Activated T-cell treated with anti-CD3 and anti-CD28 coated beads, Interleukin-2, amount 50 U/mL, for 72 hours (primary cell): ENCODE results near the gene GABARAP. TPM values are rescaled to one million over a fixed set of nuclear protein-coding genes. Genes with fewer than 3 reads are reported as not detected.

ENCODE experiments used
- ATAC-seq, 2 donors: fragments of 150-1000 bp; cut with Tn5 transposase; replicated peaks in 1 of 2; 2 replicates each; pipeline ENCODE4 v1.10.0; 2021; ENCODE audit warnings: moderate library complexity in 2 of 2, mild to moderate bottlenecking in 1 of 2
- DNase-seq, 2 donors: peaks; one replicate each; pipeline ENCODE4 v3.0.0; 2021 to 2022; ENCODE audit warnings: mixed read lengths in 1 of 2
- H3K27ac Mint-ChIP-seq: one replicate; pipeline ENCODE4 v1.8.0; 2022; ENCODE audit warnings: mild to moderate bottlenecking, moderate library complexity, mixed read lengths
- H3K27me3 Mint-ChIP-seq: one replicate; pipeline ENCODE4 v1.8.0; 2022; ENCODE audit warnings: low read depth, mixed read lengths
- H3K36me3 Mint-ChIP-seq, 2 donors: one replicate each; pipeline ENCODE4 v1.8.0; 2022; ENCODE audit warnings: mixed read lengths in 2 of 2, mild to moderate bottlenecking in 1 of 2; ENCODE audit not compliant: insufficient read depth in 2 of 2
- H3K4me1 Mint-ChIP-seq: one replicate; pipeline ENCODE4 v1.8.0; 2022; ENCODE audit warnings: low read depth, mixed read lengths
- H3K4me3 Mint-ChIP-seq, 2 donors: one replicate each; pipeline ENCODE4 v1.8.0; 2022; ENCODE audit warnings: mild to moderate bottlenecking in 2 of 2, mixed read lengths in 2 of 2, moderate library complexity in 2 of 2
- H3K9me3 Mint-ChIP-seq, 2 donors: one replicate each; pipeline ENCODE4 v1.8.0; 2022; ENCODE audit warnings: mixed read lengths in 2 of 2
- total RNA-seq, 2 donors: library from RNA; stranded (reverse); gene quantifications; one replicate each; pipeline ENCODE4 v1.2.3, GENCODE V29; 2022

GABARAP gene
- 100 to 1,000 TPM; 244 to 246 TPM for total RNA-seq

DNA sequence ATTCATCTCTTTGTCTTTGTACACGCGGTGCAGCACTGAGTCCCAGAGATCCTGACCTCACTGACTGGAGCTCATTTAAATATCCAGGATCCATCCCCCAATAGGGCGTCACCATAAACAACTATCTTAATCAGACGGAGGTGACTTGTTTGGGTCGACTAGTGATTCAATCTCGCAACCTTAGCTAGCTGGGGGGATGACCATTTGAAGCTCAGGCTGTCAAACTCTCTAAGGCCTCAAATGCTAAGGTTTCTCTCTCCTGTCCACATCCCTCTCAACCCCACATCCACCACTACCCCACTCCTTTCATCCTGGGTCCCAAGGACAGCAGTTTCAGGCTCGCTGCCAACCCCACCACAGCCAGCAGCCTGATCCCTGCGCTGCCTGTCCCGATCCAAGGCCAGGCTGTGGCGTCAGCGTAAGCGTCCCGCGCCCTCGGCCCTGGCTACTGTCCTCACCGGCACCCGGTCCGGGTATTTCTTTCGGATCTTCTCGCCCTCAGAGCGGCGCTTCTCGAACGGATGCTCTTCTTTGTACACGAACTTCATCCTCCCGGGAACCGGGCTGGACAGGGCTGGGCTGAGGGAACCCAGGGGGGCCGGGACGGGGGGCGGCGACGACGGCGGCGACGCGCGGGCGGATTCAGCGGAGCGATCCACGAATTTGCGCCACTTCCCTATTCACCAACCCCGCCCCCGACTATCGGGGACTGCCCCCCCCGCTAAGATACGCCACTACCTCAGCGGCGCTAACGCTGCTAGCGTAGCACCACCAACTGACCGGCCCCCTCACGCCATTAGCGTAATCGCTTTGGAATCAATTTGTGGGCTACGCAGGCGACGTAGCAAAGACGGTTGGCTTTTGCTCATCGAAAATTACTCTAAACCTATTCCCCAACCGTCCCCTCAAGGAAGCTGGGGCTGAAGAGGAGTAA is at the start of gene GABARAP:
Gene GABARAP (minus strand): TSS at position 667 of the 934 bp plus-strand sequence. CDS start 119 bp downstream, at position 548.
- peak; percentile 26 to 35 for ATAC-seq
- DNase-seq = peak; percentile 92 to 93
- no peaks in the 10 kb centered on the region for H3K9me3 Mint-ChIP-seq
- no peaks in the 10 kb centered on the region for H3K27me3 Mint-ChIP-seq
- H3K27ac Mint-ChIP-seq = peak within 1 kb of the TSS; percentile 99
- peak within 1 kb of the TSS; percentile 93 to 100 for H3K4me3 Mint-ChIP-seq
- H3K36me3 Mint-ChIP-seq = peaks cover 11 to 20% of the 10 kb centered on the region in 2 donors
- peaks cover 40% of the 10 kb centered on the region for H3K4me1 Mint-ChIP-seq

DNA sequence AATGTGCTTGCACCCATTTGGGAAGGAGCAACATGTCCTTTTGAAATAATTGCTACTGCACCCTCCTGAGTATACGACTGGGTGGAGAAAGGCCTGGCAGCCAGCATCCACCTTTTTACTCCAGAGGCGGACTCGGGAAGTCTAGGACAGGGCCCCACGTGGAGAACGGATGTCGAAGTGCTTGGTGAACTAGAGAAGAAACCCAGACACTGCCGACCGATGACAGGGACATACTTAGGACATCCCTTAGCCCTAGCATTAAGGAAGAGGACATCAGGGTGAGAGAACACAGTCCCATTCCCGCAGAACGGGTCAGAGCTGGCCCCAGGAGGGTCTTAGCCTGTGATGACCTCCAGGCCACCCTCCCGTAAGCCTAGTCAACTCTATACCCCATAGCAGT is 48.4 kb upstream of the GABARAP start:
- DNase-seq = no peak
- H3K27ac Mint-ChIP-seq = no peak overlapping the region
- no peak overlapping the region for H3K4me3 Mint-ChIP-seq
- no peak for ATAC-seq
- peaks cover 18% of the 10 kb centered on the region for H3K27me3 Mint-ChIP-seq
- peaks cover 10% of the 10 kb centered on the region for H3K4me1 Mint-ChIP-seq
- no peaks in the 10 kb centered on the region for H3K9me3 Mint-ChIP-seq
- H3K36me3 Mint-ChIP-seq = no peaks in the 10 kb centered on the region

DNA sequence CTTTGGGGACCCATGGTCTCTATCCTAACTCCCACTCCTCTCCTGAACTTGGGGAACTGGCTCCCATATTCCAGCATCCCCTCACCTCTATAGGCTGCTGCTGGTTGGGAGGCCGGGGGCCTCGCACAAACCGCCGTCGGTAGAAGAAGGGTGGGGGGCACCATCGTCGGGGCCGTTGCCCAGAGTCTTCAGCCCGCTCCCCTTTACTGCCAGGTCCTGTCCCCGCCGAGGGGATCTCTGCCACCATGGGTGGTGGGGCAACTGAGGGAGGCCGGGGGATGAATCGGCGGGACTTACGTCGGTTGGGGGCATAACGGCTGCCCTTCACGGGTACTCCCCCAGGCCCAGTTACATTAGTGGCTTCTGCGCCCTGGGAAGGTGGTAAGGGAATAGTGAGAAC is 47.9 kb upstream of the GABARAP start:
- no peak overlapping the region for H3K27ac Mint-ChIP-seq
- peaks cover 13% of the 10 kb centered on the region for H3K27me3 Mint-ChIP-seq
- H3K4me3 Mint-ChIP-seq = no peak overlapping the region
- ATAC-seq = no peak
- no peak for DNase-seq
- H3K36me3 Mint-ChIP-seq = no peaks in the 10 kb centered on the region
- no peaks in the 10 kb centered on the region for H3K9me3 Mint-ChIP-seq
- H3K4me1 Mint-ChIP-seq = peaks cover 4% of the 10 kb centered on the region

DNA sequence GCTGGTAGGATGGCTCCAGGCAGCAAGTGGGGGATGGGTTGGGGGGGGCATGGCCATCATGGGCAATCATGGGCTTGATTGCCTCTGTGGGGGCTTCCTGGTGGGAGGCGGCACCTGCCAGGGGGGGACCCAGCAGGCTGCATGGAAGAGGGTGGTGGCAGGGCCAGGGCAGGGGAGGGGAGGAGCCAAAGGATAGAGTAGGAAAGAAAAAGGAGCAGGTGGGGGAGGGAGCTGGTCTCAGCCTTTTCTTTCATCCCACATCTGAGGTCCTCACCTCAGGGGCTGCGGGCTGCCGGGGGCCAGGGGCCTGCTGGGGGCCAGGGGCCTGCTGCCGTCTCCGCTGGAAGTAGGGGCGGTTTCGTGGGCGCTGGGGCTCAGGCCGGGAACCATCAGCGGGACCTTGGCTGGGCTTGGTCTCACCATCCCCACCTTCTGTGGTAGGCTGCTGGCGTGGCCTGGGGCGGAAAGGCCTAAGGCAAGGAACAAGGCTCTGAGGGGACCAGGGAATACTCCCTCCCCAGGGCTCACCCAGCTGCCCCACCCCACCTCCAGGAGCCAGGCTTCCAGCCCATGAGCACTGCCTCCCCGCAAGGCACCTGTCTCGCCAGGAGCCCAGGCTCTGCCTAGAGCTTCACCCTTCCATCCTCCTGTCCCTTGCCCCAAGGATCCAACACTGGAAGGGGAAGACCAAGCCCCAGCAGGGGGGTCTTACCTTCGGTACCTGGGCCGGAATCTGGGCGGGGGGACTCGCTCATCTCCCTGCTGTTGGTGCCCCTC is 47.2 kb upstream of the GABARAP start:
- no peaks in the 10 kb centered on the region for H3K9me3 Mint-ChIP-seq
- no peak overlapping the region for H3K27ac Mint-ChIP-seq
- no peaks in the 10 kb centered on the region for H3K36me3 Mint-ChIP-seq
- H3K4me1 Mint-ChIP-seq = no peaks in the 10 kb centered on the region
- H3K27me3 Mint-ChIP-seq = peaks cover 9% of the 10 kb centered on the region
- DNase-seq = no peak
- ATAC-seq = no peak
- H3K4me3 Mint-ChIP-seq = no peak overlapping the region

DNA sequence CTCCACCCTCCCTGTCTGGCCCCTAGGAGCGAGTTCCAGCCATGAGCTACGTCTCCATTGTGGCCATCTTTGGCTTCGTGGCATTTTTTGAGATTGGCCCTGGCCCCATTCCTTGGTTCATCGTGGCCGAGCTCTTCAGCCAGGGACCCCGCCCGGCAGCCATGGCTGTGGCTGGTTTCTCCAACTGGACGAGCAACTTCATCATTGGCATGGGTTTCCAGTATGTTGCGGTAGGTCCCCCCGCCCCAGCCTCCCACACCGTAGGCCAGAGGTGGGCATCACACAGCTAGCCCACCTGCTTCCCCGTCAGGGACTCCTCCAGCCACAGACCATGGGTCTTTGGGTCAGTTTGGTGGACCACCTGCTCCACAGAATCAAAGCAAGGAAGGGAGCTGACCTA is 43.4 kb upstream of the GABARAP start:
- Mint-ChIP-seq H3K4me3 (no peak overlapping the region), H3K4me1 (peaks cover 19% of the 10 kb centered on the region), H3K36me3 (no peaks in the 10 kb centered on the region), H3K27me3 (peaks cover 22% of the 10 kb centered on the region), H3K27ac (no peak overlapping the region), H3K9me3 (no peaks in the 10 kb centered on the region)
- DNase-seq (no peak), ATAC-seq (no peak)

DNA sequence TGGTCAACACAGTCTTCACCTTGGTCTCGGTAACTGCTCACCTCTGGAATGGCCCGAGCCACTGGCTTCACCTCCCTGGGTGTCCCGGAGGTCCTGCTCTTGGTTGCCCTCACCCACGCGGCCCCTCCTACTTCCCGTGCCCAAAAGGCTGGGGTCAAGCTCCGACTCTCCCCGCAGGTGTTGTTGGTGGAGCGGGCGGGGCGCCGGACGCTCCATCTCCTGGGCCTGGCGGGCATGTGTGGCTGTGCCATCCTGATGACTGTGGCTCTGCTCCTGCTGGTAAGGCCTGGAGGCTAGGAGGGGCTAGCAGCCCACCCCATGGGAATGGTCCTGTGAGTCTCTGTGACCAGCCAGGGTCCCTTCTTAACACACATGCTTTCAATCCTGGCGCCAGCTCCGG is 42.7 kb upstream of the GABARAP start:
- Mint-ChIP-seq H3K27me3 (peaks cover 30% of the 10 kb centered on the region), H3K9me3 (no peaks in the 10 kb centered on the region), H3K27ac (no peak overlapping the region), H3K4me3 (no peak overlapping the region), H3K4me1 (peaks cover 26% of the 10 kb centered on the region), H3K36me3 (no peaks in the 10 kb centered on the region)
- ATAC-seq (no peak), DNase-seq (no peak)

DNA sequence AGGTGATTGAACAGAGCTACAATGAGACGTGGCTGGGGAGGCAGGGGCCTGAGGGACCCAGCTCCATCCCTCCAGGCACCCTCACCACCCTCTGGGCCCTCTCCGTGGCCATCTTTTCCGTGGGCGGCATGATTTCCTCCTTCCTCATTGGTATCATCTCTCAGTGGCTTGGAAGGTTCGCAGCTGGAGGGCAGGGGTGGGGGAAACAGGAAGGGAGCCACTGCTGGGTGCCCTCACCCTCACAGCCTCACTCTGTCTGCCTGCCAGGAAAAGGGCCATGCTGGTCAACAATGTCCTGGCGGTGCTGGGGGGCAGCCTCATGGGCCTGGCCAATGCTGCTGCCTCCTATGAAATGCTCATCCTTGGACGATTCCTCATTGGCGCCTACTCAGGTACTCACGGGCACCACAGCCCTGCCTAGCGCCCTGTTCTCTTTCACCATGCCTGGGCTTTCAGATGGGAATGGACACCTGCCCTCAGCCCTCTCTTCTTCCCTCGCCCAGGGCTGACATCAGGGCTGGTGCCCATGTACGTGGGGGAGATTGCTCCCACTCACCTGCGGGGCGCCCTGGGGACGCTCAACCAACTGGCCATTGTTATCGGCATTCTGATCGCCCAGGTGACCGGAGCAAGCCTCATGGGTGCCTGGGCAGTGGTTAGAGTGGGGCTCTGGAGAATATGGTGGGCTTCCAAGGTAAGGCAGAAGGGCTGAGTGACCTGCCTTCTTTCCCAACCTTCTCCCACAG is 41.4 kb upstream of the GABARAP start:
- no peak for ATAC-seq
- no peak overlapping the region for H3K27ac Mint-ChIP-seq

DNA sequence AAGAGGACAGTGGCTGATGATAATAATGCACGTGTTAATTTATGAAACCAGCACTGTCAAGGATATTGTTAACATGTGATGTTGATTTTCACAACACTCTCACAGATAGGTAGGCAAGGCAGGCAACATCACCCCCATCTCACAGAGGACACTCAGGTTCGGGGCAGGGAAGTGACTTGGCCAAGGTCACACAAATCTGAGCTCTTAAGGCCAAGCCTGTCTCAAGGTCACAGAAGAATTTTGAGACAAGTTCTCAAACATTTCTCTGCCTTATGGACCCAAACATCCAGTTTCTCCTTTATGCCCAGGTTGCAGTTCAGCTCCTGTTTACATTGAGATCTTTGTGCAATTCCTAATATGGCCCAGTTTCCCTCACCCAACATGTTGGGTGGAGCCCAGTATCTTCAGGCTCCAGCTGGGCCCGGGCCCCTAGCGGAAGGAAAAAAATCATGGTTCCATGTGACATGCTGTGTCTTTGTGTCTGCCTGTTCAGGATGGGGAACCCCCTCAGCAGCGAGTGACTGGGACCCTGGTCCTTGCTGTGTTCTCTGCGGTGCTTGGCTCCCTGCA is 40.6 kb upstream of the GABARAP start:
- Mint-ChIP-seq H3K4me1 (peaks cover 26% of the 10 kb centered on the region), H3K9me3 (no peaks in the 10 kb centered on the region), H3K27ac (no peak overlapping the region), H3K36me3 (no peaks in the 10 kb centered on the region), H3K27me3 (peaks cover 32% of the 10 kb centered on the region), H3K4me3 (peak overlapping the region; percentile 40 to 86)
- no peak for DNase-seq
- ATAC-seq = no peak

More for the DNA sequence above, 41.4 kb upstream of the GABARAP start:
- H3K9me3 Mint-ChIP-seq = no peaks in the 10 kb centered on the region
- DNase-seq = no peak
- peaks cover 32% of the 10 kb centered on the region for H3K27me3 Mint-ChIP-seq
- H3K4me1 Mint-ChIP-seq = peaks cover 26% of the 10 kb centered on the region
- no peaks in the 10 kb centered on the region for H3K36me3 Mint-ChIP-seq
- no peak overlapping the region for H3K4me3 Mint-ChIP-seq

DNA sequence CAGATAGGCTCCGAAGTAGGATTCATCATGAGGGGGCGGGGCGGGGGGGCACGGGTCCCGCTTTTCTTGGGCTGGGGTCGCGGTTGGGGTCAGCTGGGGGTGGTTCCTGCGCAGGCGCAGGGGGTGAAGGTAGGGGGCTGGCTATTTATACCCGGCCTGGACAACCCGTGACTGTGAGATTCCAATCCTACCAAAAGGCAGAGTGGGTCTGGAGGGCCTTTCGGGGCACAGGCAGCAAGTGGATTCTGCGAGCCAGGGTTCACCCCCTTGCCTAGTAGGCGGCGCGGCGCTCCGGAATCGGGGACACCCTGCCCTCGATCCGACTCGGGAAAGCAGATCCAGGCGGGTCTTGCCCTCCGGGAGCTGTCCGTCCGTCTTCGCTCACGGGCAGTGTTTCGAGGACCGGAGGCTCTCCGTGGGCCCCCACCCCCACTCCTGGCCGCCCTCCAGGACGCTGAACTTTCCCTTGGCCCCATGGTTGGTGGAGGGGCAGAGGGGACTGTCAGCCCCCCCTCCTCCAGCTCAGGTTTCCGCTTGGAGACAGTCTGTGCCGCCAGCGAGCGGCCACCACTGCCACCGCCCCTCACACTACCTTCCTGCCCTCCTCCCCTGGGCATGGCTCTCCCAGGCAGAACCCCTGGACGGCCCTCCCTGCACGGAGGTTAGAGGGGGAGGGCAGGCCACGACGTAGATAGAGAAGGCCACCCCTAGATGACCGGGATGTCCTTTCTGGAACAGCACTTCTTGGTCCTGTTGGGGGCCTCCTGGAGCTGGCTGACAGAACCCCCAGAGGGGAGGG is 39.9 kb upstream of the GABARAP start:
- no peak for ATAC-seq
- no peak for DNase-seq
- Mint-ChIP-seq H3K27ac (no peak overlapping the region), H3K9me3 (no peaks in the 10 kb centered on the region), H3K4me3 (peak overlapping the region; percentile 86 to 91), H3K27me3 (peaks cover 32% of the 10 kb centered on the region), H3K4me1 (peaks cover 26% of the 10 kb centered on the region), H3K36me3 (no peaks in the 10 kb centered on the region)

DNA sequence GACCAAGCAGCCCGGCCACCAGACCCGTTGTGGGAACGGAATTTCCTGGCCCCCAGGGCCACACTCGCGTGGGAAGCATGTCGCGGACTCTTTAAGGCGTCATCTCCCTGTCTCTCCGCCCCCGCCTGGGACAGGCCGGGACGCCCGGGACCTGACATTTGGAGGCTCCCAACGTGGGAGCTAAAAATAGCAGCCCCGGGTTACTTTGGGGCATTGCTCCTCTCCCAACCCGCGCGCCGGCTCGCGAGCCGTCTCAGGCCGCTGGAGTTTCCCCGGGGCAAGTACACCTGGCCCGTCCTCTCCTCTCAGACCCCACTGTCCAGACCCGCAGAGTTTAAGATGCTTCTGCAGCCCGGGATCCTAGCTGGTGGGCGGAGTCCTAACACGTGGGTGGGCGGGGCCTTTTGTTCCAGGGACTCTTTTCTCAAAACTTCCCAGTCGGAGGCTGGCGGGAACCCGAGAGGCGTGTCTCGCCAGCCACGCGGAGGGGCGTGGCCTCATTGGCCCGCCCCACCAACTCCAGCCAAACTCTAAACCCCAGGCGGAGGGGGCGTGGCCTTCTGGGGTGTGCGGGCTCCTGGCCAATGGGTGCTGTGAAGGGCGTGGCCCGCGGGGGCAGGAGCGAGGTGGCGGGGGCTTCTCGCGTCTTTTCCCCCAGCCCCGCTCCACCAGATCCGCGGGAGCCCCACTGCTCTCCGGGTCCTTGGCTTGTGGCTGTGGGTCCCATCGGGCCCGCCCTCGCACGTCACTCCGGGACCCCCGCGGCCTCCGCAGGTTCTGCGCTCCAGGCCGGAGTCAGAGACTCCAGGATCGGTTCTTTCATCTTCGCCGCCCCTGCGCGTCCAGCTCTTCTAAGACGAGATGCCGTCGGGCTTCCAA is 39.1 kb upstream of the GABARAP start, which contains the start of gene SLC2A4:
Gene SLC2A4 (plus strand): TSS at position 645 of the 879 bp plus-strand sequence. CDS start 217 bp downstream, at position 862.
- no peaks in the 10 kb centered on the region for H3K9me3 Mint-ChIP-seq
- peak within 1 kb of the TSS; percentile 86 to 91 for H3K4me3 Mint-ChIP-seq
- H3K4me1 Mint-ChIP-seq = peaks cover 26% of the 10 kb centered on the region
- peak; percentile 89 to 91 for DNase-seq
- H3K36me3 Mint-ChIP-seq = no peaks in the 10 kb centered on the region
- peaks cover 32% of the 10 kb centered on the region for H3K27me3 Mint-ChIP-seq
- ATAC-seq = peak; percentile 82
- no peak within 1 kb of the TSS for H3K27ac Mint-ChIP-seq

DNA sequence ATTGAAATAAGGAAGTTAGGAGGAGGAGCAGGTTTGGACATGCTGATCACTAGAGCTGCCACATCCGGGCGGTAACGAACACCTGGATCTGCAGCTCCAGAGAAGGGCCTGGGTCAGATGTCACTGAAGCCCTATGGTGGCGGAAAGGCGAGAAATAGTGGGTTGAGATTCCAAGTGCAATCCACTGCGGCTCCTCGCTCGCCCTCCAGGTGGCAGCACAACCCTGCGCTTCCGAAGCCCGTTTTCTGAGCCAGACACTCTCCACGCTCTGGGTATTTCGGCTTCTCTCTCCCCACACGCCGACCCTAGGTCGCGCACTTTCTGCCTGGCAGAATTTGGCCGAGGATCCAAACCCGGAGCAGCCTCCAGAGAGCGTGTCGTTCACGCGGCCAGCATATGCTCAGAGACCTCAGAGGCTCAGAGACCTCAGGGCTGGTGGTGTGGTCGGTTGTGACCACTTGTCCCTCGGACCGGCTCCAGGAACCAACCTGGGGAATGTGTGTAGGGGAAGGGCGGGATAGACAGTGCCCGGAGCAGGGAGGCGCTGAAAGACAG is 38.3 kb upstream of the GABARAP start:
- no peak overlapping the region for H3K27ac Mint-ChIP-seq
- H3K4me1 Mint-ChIP-seq = peaks cover 26% of the 10 kb centered on the region
- H3K9me3 Mint-ChIP-seq = no peaks in the 10 kb centered on the region
- ATAC-seq = peak; percentile 83
- peak overlapping the region; percentile 86 to 91 for H3K4me3 Mint-ChIP-seq
- H3K36me3 Mint-ChIP-seq = no peaks in the 10 kb centered on the region
- DNase-seq = peak; percentile 84 to 89
- H3K27me3 Mint-ChIP-seq = peaks cover 32% of the 10 kb centered on the region
